ENCODE data around the gene GARNL3.

GARNL3 gene

GRCh38 chr9:127277770-127278169 lies 13.2 kb downstream of the GARNL3 start:
- DNase-seq (ENCODE audit: low spot score), result no peak

- no peak for DNase-seq (ENCODE audit: low spot score)
These were observed 13.8 kb downstream of the GARNL3 start for GRCh38 chr9:127278372-127278771.

DNA sequence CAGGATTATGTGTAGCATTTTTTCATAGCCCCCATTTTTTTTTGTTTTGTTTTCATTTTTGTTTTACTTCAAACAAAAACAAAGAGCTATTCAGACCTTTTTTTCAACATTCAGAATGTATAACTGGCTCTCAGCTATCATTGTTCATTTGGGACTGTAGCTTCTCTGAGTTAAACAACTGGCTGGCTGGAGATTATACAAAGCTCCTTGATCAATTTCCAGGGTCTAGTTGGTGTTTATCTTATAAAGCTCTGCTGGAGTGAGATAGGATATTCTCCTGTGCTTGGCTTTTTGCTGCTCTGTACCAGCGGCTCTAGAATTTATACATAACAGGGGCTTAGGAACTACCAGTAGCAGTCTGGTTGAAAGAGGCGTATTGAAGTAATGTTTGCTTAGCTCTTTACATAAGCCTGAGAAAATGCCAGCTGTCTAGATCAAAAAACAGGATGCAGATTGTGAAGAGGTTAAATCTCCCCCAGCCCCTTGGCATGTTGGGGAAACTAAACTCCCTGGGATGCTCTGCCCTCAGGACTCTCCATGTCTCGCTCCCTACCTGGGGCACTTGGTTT lies 15.2 kb downstream of the GARNL3 start:
- peak; percentile 64 for DNase-seq (ENCODE audit: low spot score)

GRCh38 chr9:127280880-127281660 lies 16.5 kb downstream of the GARNL3 start:
- no peak for DNase-seq (ENCODE audit: low spot score)

DNA sequence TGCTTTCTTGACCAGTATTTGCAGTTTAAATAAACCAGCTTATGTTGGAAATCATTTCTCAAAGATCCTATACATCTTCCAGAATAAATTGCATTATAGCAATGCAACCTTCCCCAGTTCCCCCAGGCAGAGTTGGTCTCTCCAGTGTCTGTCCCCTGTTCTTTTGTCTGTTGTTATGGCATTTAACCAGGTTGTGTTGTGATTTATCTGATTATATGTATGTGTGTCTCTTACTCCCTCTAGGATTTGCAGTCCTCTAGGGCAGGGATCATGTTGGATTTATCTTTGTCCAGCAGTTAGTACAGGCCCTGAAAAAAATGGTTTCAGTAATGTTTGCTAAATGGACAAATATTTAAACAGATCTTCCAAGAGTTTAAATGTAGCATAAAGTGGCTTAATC lies 17.3 kb downstream of the GARNL3 start:
- no peak for DNase-seq (ENCODE audit: low spot score)

DNA sequence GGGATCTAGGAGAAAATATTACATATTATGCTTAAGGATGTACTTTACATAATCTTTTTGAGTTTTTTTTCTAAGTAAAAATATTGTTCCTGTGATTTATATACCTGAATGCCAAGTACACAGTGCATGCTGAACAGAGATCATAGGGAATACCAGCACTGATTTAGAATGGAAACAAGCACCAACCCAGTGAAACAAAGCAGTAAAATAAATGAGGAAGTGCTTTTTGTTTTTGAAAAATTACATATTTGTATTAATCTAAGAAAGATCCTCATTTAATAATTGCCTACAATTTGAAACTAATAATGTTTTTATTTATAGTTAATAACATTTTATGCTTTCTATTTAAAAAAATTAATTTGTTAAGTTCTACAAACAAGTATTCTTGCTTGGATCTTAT lies 18.0 kb downstream of the GARNL3 start:
- DNase-seq (ENCODE audit: low spot score), result no peak

DNA sequence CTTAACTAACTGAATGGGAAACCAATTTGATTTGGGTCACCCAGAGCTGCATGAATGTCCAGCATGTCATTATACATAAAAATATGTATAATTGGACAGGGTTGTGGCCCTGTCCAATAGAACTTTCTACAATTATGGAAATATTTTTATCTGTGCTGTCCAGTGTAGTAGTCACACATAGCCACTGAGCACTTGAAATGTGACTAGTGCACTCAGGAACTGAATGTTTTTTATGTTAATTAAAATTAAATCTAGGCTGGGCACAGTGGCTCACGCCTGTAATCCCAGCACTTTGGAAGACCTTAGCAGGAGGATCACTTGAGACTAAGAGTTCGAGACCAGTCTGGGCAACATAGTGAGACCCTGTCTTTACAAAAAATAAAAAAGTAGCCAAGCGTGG lies 18.6 kb downstream of the GARNL3 start:
- no peak for DNase-seq (ENCODE audit: low spot score)

- DNase-seq (ENCODE audit: low spot score), result peak; percentile 66
These were observed 19.4 kb downstream of the GARNL3 start for GRCh38 chr9:127283917-127284497.

- no peak for DNase-seq (ENCODE audit: low spot score)
These were observed 21.4 kb downstream of the GARNL3 start for GRCh38 chr9:127285965-127286364.

GRCh38 chr9:127290561-127291065 lies 26.0 kb downstream of the GARNL3 start:
- no peak for DNase-seq (ENCODE audit: low spot score)

DNA sequence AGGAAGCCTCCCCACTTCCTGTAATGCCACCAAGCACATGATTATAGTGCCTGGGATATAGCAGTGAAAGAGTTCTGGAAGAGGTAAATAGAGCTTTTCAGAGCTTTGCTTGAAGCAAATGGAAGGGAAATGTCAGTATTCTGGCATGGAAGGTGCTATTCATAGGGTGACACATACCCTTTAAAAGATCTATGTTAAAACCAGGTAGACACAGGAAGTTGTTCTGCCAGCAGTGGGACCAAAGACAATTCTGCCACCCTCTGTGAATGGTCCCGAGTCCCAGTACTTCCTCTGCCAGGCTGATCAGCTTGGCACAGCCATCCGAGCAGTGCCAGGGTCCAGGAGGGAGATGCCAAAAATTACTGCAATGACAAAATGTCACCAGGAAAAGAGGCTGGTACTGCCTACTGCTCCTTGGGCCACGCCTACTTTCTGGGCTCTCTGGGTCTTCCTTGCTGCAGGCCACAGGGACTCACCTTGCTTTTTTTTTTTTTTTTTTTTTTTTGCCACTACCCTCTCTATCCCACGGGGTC lies 26.7 kb downstream of the GARNL3 start:
- DNase-seq (ENCODE audit: low spot score), result no peak

GRCh38 chr9:127292415-127292814 lies 27.8 kb downstream of the GARNL3 start:
- DNase-seq (ENCODE audit: low spot score), result no peak

DNA sequence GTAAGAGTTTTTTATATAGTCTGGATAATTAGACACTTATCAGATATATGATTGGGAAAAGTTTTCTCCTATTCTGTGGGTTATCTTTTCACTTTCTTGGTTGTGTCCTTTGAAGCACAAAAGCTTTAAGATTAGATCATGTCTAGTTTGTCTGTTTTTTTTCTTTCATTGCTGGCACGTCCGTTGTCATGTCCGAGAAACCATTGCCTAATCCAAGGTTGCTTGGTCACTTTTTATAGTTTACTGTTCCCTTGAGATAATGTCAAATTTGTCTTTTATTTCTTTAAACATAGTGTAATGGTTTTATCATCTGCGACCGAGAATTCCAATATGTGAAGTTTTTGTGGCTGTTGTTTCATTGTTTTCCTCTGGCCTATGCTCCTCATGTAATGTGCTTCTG lies 28.8 kb downstream of the GARNL3 start:
- no peak for DNase-seq (ENCODE audit: low spot score)

DNA sequence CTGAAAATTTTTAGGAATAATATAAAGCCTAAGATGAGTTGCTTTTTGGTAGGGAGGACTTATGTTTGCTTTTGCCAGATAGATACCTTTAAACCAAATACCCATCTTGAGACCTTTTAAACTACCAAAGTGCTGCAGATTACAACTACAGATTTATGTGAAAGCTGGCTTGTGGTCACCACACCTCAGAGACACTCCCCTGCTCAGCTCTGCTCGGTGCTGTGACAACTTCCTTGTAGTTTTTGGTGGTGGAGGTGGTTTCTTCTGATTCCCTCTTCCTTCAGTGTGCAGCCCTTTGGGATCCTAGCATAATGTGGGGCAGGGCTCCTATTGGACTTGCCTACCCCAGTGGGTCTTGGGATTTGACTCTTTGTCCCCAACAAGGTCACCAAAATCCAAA lies 29.2 kb downstream of the GARNL3 start:
- no peak for DNase-seq (ENCODE audit: low spot score)

DNA sequence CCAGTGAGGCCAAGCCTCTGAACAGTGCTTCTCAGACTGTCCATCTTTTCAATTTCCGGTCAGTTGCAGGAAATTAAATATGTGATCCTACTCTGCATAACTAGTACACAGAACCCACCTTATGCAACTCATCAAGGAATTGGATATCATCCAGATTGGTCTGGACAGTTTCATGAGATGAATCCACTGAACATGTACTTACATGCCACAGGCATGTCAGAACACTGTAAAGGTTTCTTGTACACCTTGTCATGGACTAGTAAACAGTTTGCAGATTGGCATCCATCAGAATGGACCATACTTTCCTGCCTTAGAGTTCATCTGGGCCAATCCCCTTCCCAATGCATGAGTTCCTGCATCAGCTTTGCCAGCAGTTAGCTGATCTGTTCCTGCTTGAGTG lies 30.4 kb downstream of the GARNL3 start:
- no peak for DNase-seq (ENCODE audit: low spot score)

DNA sequence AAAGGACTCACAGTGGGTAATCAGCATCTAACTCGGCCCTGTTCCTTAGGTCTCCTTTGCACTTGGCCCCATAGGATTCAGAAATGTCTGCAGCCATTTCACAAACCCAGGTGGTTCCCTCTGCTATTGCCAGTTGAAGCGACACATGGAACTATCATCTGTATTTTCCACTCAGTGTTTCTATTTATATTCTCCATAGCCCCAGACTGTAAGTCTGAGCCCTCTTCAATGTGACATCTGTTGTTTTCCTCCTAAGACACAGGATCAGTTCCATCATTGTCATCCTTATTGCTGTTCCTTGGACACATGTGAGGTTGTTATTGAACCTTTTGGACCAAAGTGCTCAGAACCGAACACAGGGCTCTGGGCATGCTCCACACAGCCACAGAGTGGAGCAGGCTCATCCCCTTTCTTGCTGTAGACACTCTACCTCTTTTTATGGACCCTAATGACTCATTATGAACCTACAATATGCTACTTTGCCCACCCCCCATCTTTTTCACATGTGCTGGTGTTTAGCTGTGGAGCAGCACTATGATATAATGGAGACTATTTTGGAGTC lies 36.4 kb downstream of the GARNL3 start:
- no peak for DNase-seq (ENCODE audit: low spot score)

DNA sequence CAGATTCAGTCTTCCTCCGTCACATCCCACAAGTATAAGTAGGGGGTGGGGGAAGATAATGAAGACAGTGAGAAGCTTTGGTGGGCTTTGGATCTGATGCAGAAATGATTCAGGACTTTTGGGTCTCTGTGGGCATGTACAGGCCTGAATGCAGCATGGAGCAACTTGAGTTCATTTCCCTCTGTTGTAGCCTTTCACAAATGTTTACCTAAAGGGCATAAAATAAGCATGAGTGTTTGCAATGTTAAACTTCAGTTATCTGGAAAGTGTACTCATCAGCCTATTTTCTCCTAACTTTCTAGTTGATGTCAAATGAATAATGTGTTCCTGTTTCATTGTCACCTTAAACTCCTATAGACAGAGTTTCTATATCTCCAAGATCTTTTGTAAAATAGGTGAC lies 39.3 kb downstream of the GARNL3 start:
- DNase-seq (ENCODE audit: low spot score), result no peak

GRCh38 chr9:127305206-127305837 lies 40.7 kb downstream of the GARNL3 start:
- DNase-seq (ENCODE audit: low spot score), result no peak

DNA sequence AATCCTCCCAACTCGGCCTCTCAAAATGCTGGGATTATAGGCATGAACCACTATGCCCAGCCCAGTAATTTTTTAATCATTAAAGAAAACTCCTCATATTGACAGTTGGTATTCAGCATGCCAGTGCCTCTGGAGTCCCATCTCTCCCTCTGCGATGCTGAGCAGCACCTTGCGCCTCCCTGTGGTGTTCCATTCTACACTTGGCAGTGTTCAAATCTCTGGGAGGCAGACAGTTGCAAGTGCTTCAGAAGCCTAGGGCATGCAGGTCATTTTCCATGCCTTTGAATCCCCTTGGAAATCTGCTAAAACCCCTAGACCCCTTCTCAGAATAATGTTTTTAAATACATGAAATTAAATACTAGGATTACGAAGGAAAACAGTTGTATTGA lies 41.3 kb downstream of the GARNL3 start:
- DNase-seq (ENCODE audit: low spot score), result no peak

GRCh38 chr9:127307802-127308201 lies 43.2 kb downstream of the GARNL3 start:
- peak; percentile 24 for DNase-seq (ENCODE audit: low spot score)

DNA sequence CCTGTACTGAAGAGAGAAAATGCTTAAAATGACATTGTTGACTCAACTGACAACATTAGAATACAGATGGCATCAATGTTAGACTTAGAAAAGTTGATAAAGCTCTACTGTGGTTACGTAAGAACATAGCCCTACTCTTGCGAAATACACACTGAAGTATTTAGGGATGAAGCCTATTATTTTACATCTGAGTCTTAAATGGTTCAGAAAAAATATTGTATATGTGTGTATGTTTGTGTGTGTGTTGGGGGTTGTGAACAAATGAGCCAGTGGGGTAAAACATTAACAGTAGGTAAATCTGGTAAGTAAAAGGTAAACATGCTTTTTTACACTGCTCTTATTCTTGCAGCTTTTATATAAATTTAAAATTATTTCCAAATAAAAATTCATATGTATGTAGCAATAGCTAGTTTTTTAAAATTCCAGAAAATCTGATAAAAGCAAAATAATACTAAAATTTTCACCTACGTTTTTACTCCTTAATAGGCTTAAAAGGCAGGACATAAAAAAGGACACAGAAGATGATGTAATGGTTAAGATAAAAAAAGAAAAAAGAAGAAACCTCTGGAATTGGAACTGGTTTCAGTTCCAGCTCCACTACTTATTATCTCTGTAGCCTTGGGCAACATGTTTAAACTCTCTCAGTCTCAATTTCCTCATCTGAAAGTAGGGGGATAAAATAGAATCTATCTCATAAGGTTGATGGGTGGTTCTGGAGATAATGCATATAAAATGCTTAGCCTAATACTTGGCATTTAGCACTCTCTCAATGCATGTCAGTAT lies 44.3 kb downstream of the GARNL3 start:
- DNase-seq (ENCODE audit: low spot score), result peak; percentile 53

GRCh38 chr9:127309715-127310114 lies 45.1 kb downstream of the GARNL3 start:
- no peak for DNase-seq (ENCODE audit: low spot score)

Data from globus pallidus (tissue), 1 donor.